GM23338 (cell line): Measurements from ENCODE around the gene POU3F3. TPM values are rescaled to one million over a fixed set of nuclear protein-coding genes. Genes with fewer than 3 reads are reported as not detected.

Experiments used
- ATAC-seq: fragments of 200-7000 bp; cut with Tn5 transposase; 3 replicates; pipeline ENCODE4 v1.9.1; 2020
- DNase-seq: peaks from one replicate; pipeline ENCODE4 v3.0.0-alpha.2; 2015; ENCODE audit warnings: low spot score
- H2AFZ ChIP-seq: fragments of 200-600 bp; sonication (generic); 2 replicates; pipeline ENCODE4 v1.8.0; 2016; ENCODE audit warnings: antibody characterized with exemption, mild to moderate bottlenecking, moderate library complexity
- H3F3A ChIP-seq: fragments of 200-600 bp; sonication (generic); replicated peaks from 2 replicates; pipeline ENCODE4 v1.8.0; 2017; ENCODE audit warnings: antibody characterized with exemption, mixed run types, low read depth
- H3K27ac ChIP-seq: fragments of 200-600 bp; sonication (generic); 2 replicates; pipeline ENCODE4 v1.6.1; 2016; ENCODE audit warnings: low read depth
- H3K27me3 ChIP-seq: fragments of 200-600 bp; sonication (generic); 2 replicates; pipeline ENCODE4 v1.8.0; 2016; ENCODE audit warnings: mild to moderate bottlenecking, mixed run types, moderate library complexity; ENCODE audit not compliant: insufficient read depth
- H3K36me3 ChIP-seq: fragments of 200-600 bp; sonication (generic); 2 replicates; pipeline ENCODE4 v1.8.0; 2016; ENCODE audit warnings: mild to moderate bottlenecking; ENCODE audit not compliant: insufficient read depth
- H3K4me1 ChIP-seq: fragments of 200-600 bp; sonication (generic); 2 replicates; pipeline ENCODE4 v1.8.0; 2016; ENCODE audit warnings: mild to moderate bottlenecking, moderate library complexity; ENCODE audit not compliant: insufficient read depth
- H3K4me2 ChIP-seq: fragments of 200-600 bp; sonication (generic); 2 replicates; pipeline ENCODE4 v1.7.1; 2017; ENCODE audit warnings: mixed run types
- H3K4me3 ChIP-seq: fragments of 200-600 bp; sonication (generic); 2 replicates; pipeline ENCODE4 v1.6.1; 2016; ENCODE audit warnings: mixed run types
- H3K79me2 ChIP-seq: fragments of 200-600 bp; sonication (generic); replicated peaks from 2 replicates; pipeline ENCODE4 v1.8.0; 2017; ENCODE audit warnings: mild to moderate bottlenecking; ENCODE audit not compliant: insufficient read depth
- H3K9me2 ChIP-seq: fragments of 200-600 bp; sonication (generic); 2 replicates; pipeline ENCODE4 v1.8.0; 2017; ENCODE audit not compliant: insufficient read depth
- H4K20me1 ChIP-seq: fragments of 200-600 bp; sonication (generic); replicated peaks from 2 replicates; pipeline ENCODE4 v1.8.0; 2017; ENCODE audit warnings: mild to moderate bottlenecking; ENCODE audit not compliant: insufficient read depth
- H3K27ac Mint-ChIP-seq: 2 replicates; pipeline ENCODE4 v1.8.0; 2020; ENCODE audit warnings: inconsistent platforms, mild to moderate bottlenecking, moderate library complexity, mixed read lengths
- H3K27me3 Mint-ChIP-seq: 3 replicates; pipeline ENCODE4 v1.8.0; 2022; ENCODE audit warnings: low read depth, mild to moderate bottlenecking, moderate library complexity, mixed read lengths, inconsistent platforms; ENCODE audit not compliant: insufficient read depth, poor library complexity
- H3K36me3 Mint-ChIP-seq: 3 replicates; pipeline ENCODE4 v1.8.0; 2021; ENCODE audit warnings: low read depth, mild to moderate bottlenecking, inconsistent platforms, moderate library complexity, mixed read lengths
- H3K4me1 Mint-ChIP-seq: 3 replicates; pipeline ENCODE4 v1.8.0; 2020; ENCODE audit warnings: mild to moderate bottlenecking, inconsistent platforms, mixed read lengths
- H3K4me3 Mint-ChIP-seq: 3 replicates; pipeline ENCODE4 v1.8.0; 2021; ENCODE audit warnings: moderate library complexity, mild to moderate bottlenecking, inconsistent platforms, mixed read lengths
- H3K9me3 Mint-ChIP-seq: 3 replicates; pipeline ENCODE4 v1.8.0; 2020; ENCODE audit warnings: moderate library complexity, mild to moderate bottlenecking, inconsistent platforms, mixed read lengths
- CREB1 ChIP-seq: fragments of 250-450 bp; sonication (Bioruptor Pico); IDR thresholded peaks from 2 replicates; pipeline ENCODE4 v1.5.0; 2020; ENCODE audit warnings: low read depth, mild to moderate bottlenecking, moderate library complexity
- CTCF ChIP-seq, 2 experiments: fragments of 200-600 bp in 1 of 2; sonication (generic) in 1 of 2; conservative IDR thresholded peaks; 2 replicates each; pipeline versions ENCODE4 v1.5.1 to v1.6.1; 2016 to 2017; ENCODE audit warnings: antibody characterized with exemption in 2 of 2, low read depth in 2 of 2, mild to moderate bottlenecking in 2 of 2, moderate library complexity in 1 of 2
- EZH2 ChIP-seq: fragments of 200-600 bp; sonication (generic); IDR thresholded peaks from one replicate; pipeline ENCODE4 v1.8.0; 2017; ENCODE audit warnings: antibody characterized with exemption, mild to moderate bottlenecking, low read depth; ENCODE audit not compliant: unreplicated experiment
- EZH2phosphoT487 ChIP-seq: fragments of 200-600 bp; sonication (generic); IDR thresholded peaks from one replicate; pipeline ENCODE4 v1.8.1; 2018; ENCODE audit warnings: antibody characterized with exemption; ENCODE audit not compliant: unreplicated experiment
- JUNB ChIP-seq: IDR thresholded peaks from one replicate; pipeline ENCODE4 v1.6.1; 2016; ENCODE audit warnings: antibody characterized with exemption; ENCODE audit not compliant: unreplicated experiment
- NANOG ChIP-seq: IDR thresholded peaks from 2 replicates; pipeline ENCODE4 v1.6.1; 2016; ENCODE audit warnings: antibody characterized with exemption, borderline replicate concordance
- POLR2AphosphoS5 ChIP-seq: IDR thresholded peaks from 2 replicates; pipeline ENCODE4 v1.6.1; 2016; ENCODE audit warnings: antibody characterized with exemption, low read depth
- REST ChIP-seq: IDR thresholded peaks from one replicate; pipeline ENCODE4 v1.6.1; 2018; ENCODE audit warnings: antibody characterized with exemption; ENCODE audit not compliant: unreplicated experiment
- STAT1 ChIP-seq: IDR thresholded peaks from one replicate; pipeline ENCODE4 v1.6.1; 2016; ENCODE audit warnings: antibody characterized with exemption; ENCODE audit not compliant: unreplicated experiment
- ZNF114 ChIP-seq: fragments of 250-450 bp; sonication (Bioruptor Pico); IDR thresholded peaks from 2 replicates; pipeline ENCODE4 v1.5.0; 2020; ENCODE audit warnings: mild to moderate bottlenecking, moderate library complexity
- ZNF331 ChIP-seq: fragments of 250-450 bp; sonication (Bioruptor Pico); IDR thresholded peaks from 2 replicates; pipeline ENCODE4 v1.5.0; 2020; ENCODE audit warnings: low read depth, mild to moderate bottlenecking, moderate library complexity
- ZNF462 ChIP-seq: fragments of 250-450 bp; sonication (Bioruptor Pico); IDR thresholded peaks from 2 replicates; pipeline ENCODE4 v1.5.0; 2020; ENCODE audit warnings: mild to moderate bottlenecking, moderate library complexity
- polyA plus RNA-seq: library from polyadenylated mRNA; unstranded; fragments of >200 nt; fragmentation: Nextera tagmentation; extraction: Ambion mirVana; gene quantifications from 2 replicates; pipeline ENCODE4 v1.2.1, GENCODE V29; 2016
- total RNA-seq: library from RNA; depleted of rRNA; stranded (reverse); fragments of >200 nt; shearing (Covaris generic); gene quantifications from 2 replicates; pipeline ENCODE4 v1.2.3, GENCODE V29; 2014
- TF ChIP-seq, protein P1 (sequence below): IDR thresholded peaks from 2 replicates; pipeline ENCODE4 v1.6.1; 2016; ENCODE audit warnings: antibody characterized with exemption

Gene POU3F3
- total and polyA plus RNA-seq, 2 experiments from 2014 or later = 0.06 to 0.24 TPM

DNA sequence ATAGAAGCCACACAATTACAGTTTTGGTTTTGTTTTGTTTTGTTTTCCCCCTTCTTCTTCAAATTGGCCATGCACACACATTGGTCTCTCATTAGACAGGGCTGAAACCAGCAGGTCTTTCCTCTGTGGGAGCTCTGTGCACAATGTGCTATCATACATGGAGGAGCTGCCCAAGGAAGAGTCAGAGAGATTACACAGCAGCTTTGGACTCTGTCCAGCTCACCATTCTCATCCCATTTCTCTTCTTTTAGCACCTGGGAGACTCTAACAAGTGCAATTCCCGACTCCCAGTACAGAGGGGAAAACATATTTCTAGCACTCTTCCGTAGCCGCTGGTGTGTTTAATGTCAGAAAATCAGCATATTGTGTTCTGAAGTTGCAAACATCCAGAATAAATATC, 29.4 kb downstream of the POU3F3 start:
- peaks cover 9% of the 10 kb centered on the region; the same call in 1 of the 2 replicates for H3K4me1 ChIP-seq
- H3K79me2 ChIP-seq = no peaks in the 10 kb centered on the region
- Mint-ChIP-seq H3K4me3 (no peak overlapping the region), H3K36me3 (no peaks in the 10 kb centered on the region), H3K9me3 (no peaks in the 10 kb centered on the region), H3K27me3 (no peaks in the 10 kb centered on the region), H3K27ac (no peak overlapping the region), H3K4me1 (peaks cover 21% of the 10 kb centered on the region)
- H3K9me2 ChIP-seq = peaks cover 20% of the 10 kb centered on the region
- no peaks in the 10 kb centered on the region for H3K36me3 ChIP-seq
- no peak overlapping the region for H3K4me2 ChIP-seq
- no peak overlapping the region for H3K4me3 ChIP-seq
- H3K27ac ChIP-seq = no peak overlapping the region
- H4K20me1 ChIP-seq = no peaks in the 10 kb centered on the region
- no peak overlapping the region for H2AFZ ChIP-seq
- ATAC-seq (no peak), DNase-seq (no peak)
- H3K27me3 ChIP-seq = no peaks in the 10 kb centered on the region
- no peaks in the 10 kb centered on the region for H3F3A ChIP-seq
- TF ChIP-seq CTCF (conservative IDR thresholded peaks at IDR 0.05; ENCODE audit: low read depth in 2 of 2) = no peak
- no peak for TF ChIP-seq NANOG
- TF ChIP-seq STAT1 = no peak
- TF ChIP-seq POLR2AphosphoS5 = no peak
- no peak for TF ChIP-seq REST
- no peak for TF ChIP-seq CREB1 (CRISPR knock-in tag)
- TF ChIP-seq EZH2 = no peak
- no peak for TF ChIP-seq ZNF462 (CRISPR knock-in tag)
- TF ChIP-seq EZH2phosphoT487 = no peak
- TF ChIP-seq ZNF331 (CRISPR knock-in tag) = no peak
- TF ChIP-seq, protein P1, sequence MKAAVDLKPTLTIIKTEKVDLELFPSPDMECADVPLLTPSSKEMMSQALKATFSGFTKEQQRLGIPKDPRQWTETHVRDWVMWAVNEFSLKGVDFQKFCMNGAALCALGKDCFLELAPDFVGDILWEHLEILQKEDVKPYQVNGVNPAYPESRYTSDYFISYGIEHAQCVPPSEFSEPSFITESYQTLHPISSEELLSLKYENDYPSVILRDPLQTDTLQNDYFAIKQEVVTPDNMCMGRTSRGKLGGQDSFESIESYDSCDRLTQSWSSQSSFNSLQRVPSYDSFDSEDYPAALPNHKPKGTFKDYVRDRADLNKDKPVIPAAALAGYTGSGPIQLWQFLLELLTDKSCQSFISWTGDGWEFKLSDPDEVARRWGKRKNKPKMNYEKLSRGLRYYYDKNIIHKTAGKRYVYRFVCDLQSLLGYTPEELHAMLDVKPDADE = no peak
- no peak for TF ChIP-seq JUNB
- TF ChIP-seq ZNF114 = no peak
